HepG2 (cell line): Measurements from ENCODE around the gene SEC16A. TPM values are rescaled to one million over a fixed set of nuclear protein-coding genes. Genes with fewer than 3 reads are reported as not detected.

Source experiments
- ATF7 ChIP-seq, 2 experiments: fragments of 450-650 bp in 1 of 2; sonication (generic) in 1 of 2; formaldehyde crosslinking in 1 of 2; IDR thresholded peaks; 2 replicates each; pipeline versions ENCODE4 v1.4.0 to v1.6.1; 2016 to 2020; ENCODE audit warnings: antibody characterized with exemption in 1 of 2, mild to moderate bottlenecking in 1 of 2, missing genetic modification reagents in 1 of 2
- CTCF ChIP-seq: sonication (generic); formaldehyde crosslinking; IDR thresholded peaks from 2 replicates; pipeline ENCODE4 v1.5.0; 2020; ENCODE audit warnings: mild to moderate bottlenecking, missing genetic modification reagents, moderate library complexity
- GABPB1 ChIP-seq: IDR thresholded peaks from 2 replicates; pipeline ENCODE4 v1.6.1; 2016; ENCODE audit warnings: mild to moderate bottlenecking, missing genetic modification reagents, moderate library complexity, missing compliant biosample characterization
- HMG20B ChIP-seq: conservative IDR thresholded peaks from 2 replicates; pipeline ENCODE4 v1.6.1; 2016; ENCODE audit warnings: missing genetic modification reagents, missing compliant biosample characterization
- IKZF5 ChIP-seq: IDR thresholded peaks from 2 replicates; pipeline ENCODE4 v1.6.1; 2018; ENCODE audit warnings: missing genetic modification reagents, mild to moderate bottlenecking, missing compliant biosample characterization
- PRDM10 ChIP-seq: sonication (generic); formaldehyde crosslinking; IDR thresholded peaks from 2 replicates; pipeline ENCODE4 v1.4.0; 2020; ENCODE audit warnings: low read depth, missing genetic modification reagents
- RFX1 ChIP-seq: fragments of 450-650 bp; IDR thresholded peaks from 2 replicates; pipeline ENCODE4 v1.6.1; 2017
- SIX4 ChIP-seq: sonication (generic); formaldehyde crosslinking; IDR thresholded peaks from 2 replicates; pipeline ENCODE4 v1.4.0; 2020; ENCODE audit warnings: missing genetic modification reagents
- U2AF1 ChIP-seq: fragments of 200-400 bp; formaldehyde crosslinking; optimal IDR thresholded peaks from 2 replicates; pipeline ENCODE3; 2017; ENCODE audit warnings: mild to moderate bottlenecking, low read depth, low read length
- ZGPAT ChIP-seq: IDR thresholded peaks from 2 replicates; pipeline ENCODE4 v1.6.1; 2016; ENCODE audit warnings: mild to moderate bottlenecking
- ZNF136 ChIP-seq: sonication (generic); formaldehyde crosslinking; IDR thresholded peaks from 2 replicates; pipeline ENCODE4 v1.8.1; 2022; ENCODE audit warnings: low read depth, mild to moderate bottlenecking, moderate library complexity, missing genetic modification reagents
- ZNF20 ChIP-seq: sonication (generic); formaldehyde crosslinking; IDR thresholded peaks from 2 replicates; pipeline ENCODE4 v1.4.0; 2020; ENCODE audit warnings: mild to moderate bottlenecking, moderate library complexity, missing genetic modification reagents
- ZNF225 ChIP-seq: sonication (generic); formaldehyde crosslinking; IDR thresholded peaks from 2 replicates; pipeline ENCODE4 v1.4.0; 2020; ENCODE audit warnings: mild to moderate bottlenecking, missing genetic modification reagents
- ZNF230 ChIP-seq: sonication (generic); formaldehyde crosslinking; IDR thresholded peaks from 2 replicates; pipeline ENCODE4 v1.4.0; 2020; ENCODE audit warnings: mild to moderate bottlenecking, missing genetic modification reagents
- ZNF501 ChIP-seq: sonication (generic); formaldehyde crosslinking; IDR thresholded peaks from 2 replicates; pipeline ENCODE4 v1.5.1; 2020; ENCODE audit warnings: mild to moderate bottlenecking, moderate library complexity, missing genetic modification reagents
- ZNF687 ChIP-seq: sonication (generic); formaldehyde crosslinking; IDR thresholded peaks from 2 replicates; pipeline ENCODE4 v1.5.1; 2020; ENCODE audit warnings: mild to moderate bottlenecking, missing genetic modification reagents, moderate library complexity
- polyA plus RNA-seq, 8 experiments: library from polyadenylated mRNA; depleted of rRNA in 3 of 8; stranded (reverse) in 7 of 8; unstranded in 1 of 8; fragments of >200 nt; fragmentation: Illumina TruSeq in 4 of 8; extraction: Trizol in 4 of 8; gene quantifications; 2 replicates each; pipeline versions ENCODE4 v1.2.1 to v1.2.3, GENCODE V29; 2011 to 2016; ENCODE audit warnings: low read depth in 4 of 8, missing spikeins in 1 of 8, mixed read lengths in 1 of 8; ENCODE audit not compliant: insufficient read depth in 1 of 8
- total RNA-seq, 5 experiments: library from RNA; depleted of rRNA; stranded (reverse); fragments of >200 nt; fragmentation: Illumina TruSeq; extraction: Trizol; gene quantifications; 2 replicates each; pipeline ENCODE4 v1.2.3, GENCODE V29; 2016; ENCODE audit warnings: low read depth in 1 of 5

SEC16A gene
- total and polyA plus RNA-seq, 2 of the 13 experiments (the other 11 are each of a cell fraction or from before 2014, with no cell fraction given) = 15.9 to 18.9 TPM

GRCh38 chr9:136488247-136489214 lies 5.7 kb upstream of the SEC16A start (continued):
- TF ChIP-seq ZNF20 (CRISPR knock-in tag) (no peak), ZNF230 (CRISPR knock-in tag) (no peak), ATF7 (IDR thresholded peaks at IDR 0.05) (no peak), ATF7 (CRISPR knock-in tag; IDR thresholded peaks at IDR 0.05) (no peak), CTCF (CRISPR knock-in tag) (peak; percentile 96), U2AF1 (no peak), ZNF501 (CRISPR knock-in tag) (no peak), ZNF225 (CRISPR knock-in tag) (no peak), HMG20B (no peak), PRDM10 (CRISPR knock-in tag) (no peak), ZGPAT (CRISPR knock-in tag) (no peak), RFX1 (no peak), SIX4 (no peak), ZNF136 (no peak), IKZF5 (CRISPR knock-in tag) (no peak), ZNF687 (CRISPR knock-in tag) (peak; percentile 42), GABPB1 (no peak)
